Left cardiac atrium (tissue), 4 donors: ENCODE data around the gene SDCCAG8. TPM values are rescaled to one million over a fixed set of nuclear protein-coding genes. Genes with fewer than 3 reads are reported as not detected.

Source experiments
- ATAC-seq, 2 donors: fragments of 200-7000 bp; cut with Tn5 transposase; one replicate each; pipeline ENCODE4 v1.9.1; 2020; ENCODE audit warnings: mild to moderate bottlenecking in 2 of 2, moderate library complexity in 2 of 2
- DNase-seq: peaks from one replicate; pipeline ENCODE4 v3.0.0-alpha.2; 2020
- intact Hi-C, 2 donors: fragments of 100-400 bp; cut with DNase I; formaldehyde crosslinking; loops; one replicate each; pipeline versions ENCODE4 v1.14.1 to v1.15.1; 2022 to 2023
- total RNA-seq, 2 donors: library from RNA; stranded (reverse); fragmentation: NEBNext Ultra II Directional; extraction: Animal tissue kit (Norgen Biotek cat#: 25700); gene quantifications; one replicate each; pipeline ENCODE4 v1.2.1, GENCODE V29; 2021
- donor health status: DM: no; HTN: yes; CAD: no.
- donor health status: DM: no; HTN: yes; CAD: no; lungs with severe emphysema.
- donor health status: DM: yes; HTN: yes; CAD: no.
- donor health status: Dilated cardiomyopathy.

The SDCCAG8 gene
- total RNA-seq, 2 donors from 2014 or later = 22.5 to 23.8 TPM

- DNase-seq (no peak), ATAC-seq (no peak)
- intact Hi-C loops = no loop called here
Measured at GRCh38 chr1:243469497-243469896, 213.7 kb downstream of the SDCCAG8 start.

DNA sequence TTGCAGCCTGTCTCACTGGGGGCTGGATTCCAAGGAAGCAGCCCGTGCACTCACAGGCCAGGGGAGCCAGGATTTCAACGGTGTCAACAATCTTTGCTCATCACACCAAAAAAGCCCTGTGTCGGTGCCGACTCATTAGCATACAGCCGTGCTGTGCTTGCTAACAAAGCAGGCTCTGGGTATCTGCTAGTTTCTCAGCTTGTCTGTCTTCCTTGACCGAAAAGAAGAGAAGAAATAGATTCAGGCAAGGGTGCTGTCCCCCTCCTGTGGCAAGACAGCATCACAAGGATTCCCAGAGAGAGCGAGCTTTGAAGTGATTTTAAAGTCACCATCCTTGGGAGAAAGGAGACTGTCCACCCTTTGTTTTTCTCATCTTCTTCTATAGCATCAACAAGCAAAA lies 214.7 kb downstream of the SDCCAG8 start:
- intact Hi-C loops = no loop called here

GRCh38 chr1:243471026-243471685 lies 215.3 kb downstream of the SDCCAG8 start:
- intact Hi-C loops = no loop called here
- no peak for DNase-seq
- ATAC-seq = peak in 1 of 2 donors; percentile 28

More for the DNA sequence above, 214.7 kb downstream of the SDCCAG8 start:
- DNase-seq (no peak), ATAC-seq (no peak)

DNA sequence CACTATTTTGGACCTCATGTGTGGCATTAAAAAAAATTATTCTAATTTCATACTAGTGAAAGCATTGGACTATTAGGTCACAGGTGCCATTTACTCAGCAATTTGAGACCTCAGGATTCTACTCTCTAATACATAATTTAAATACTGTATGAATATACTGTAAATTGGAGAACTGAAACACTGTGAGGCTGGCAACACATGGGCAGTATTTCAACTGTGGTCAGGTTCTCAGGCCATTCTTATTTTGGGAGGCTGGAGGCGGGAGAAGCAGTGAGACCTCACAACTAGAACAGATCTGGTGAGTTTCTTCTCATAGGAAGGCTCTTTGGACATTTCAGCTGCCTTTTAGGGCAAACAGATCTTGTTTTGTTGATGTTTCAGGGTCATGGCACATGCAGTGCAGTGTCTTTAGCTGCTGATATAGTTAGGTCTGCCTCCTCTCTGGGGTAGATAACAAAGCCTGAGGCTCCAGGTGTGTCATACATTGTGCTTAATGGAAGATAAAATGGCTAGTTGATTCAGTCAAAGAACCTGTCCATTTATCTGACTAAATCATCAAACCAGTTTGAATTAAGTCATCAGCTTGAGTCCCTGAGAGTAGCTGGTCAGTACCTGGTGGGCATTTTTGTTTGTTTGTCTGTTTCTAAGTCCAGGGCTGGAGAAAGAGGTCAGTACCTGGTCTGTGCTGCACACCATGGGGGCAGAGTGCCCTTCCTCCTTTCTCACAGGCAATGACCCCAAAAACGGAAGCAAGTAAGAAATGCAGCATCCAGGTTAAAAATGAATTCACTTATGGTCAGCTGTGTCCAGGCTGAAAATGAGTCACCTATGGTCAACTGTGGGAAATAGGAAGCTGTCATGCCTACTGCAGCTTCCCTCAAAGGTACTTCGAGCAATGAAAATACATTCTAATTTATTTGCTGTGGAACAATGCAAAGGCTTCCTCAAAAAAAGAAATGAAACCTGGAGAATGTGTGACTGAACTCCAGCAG lies 216.2 kb downstream of the SDCCAG8 start:
- no peak for DNase-seq
- intact Hi-C loops = no loop called here
- ATAC-seq = no peak

GRCh38 chr1:243473227-243474135 lies 217.6 kb downstream of the SDCCAG8 start:
- intact Hi-C loops = no loop called here
- DNase-seq = no peak
- peak; percentile 36 to 46 for ATAC-seq

DNA sequence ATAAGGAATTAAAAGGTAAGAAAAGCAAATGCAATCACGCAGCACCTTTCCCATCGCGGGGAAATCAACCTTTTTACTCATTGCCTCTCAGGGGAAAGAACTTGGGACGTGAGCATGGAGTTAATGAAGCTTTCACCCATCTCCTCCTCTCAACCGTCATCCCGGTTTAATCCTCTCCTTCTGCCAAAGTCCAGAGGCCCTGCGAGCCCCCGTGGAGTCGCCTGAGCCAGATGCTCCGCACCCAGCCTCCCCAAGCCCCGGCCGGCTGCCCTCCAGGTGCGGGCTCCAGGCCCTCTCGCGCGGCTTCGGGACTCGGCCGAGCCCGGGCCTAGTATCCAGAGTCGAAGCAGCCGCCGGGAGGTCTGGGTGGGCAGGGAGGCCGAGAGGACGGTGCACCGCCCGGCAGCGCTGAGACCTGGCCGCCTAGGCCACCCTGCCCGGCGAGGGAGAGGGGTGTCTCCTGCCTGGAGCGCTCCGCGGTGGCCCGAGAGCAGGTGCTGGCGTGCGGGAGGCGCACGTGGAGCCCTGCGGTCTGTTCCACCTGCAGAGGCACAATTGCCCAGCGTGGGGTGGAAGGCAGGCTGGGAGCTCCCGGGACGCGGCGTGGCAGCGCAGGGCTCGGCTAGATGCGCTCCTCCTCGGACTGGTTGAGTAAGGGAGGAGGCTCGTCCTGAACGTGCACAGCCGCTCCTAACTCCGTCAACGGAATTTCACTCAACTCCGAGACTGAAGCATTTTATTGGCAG lies 218.5 kb downstream of the SDCCAG8 start:
- ATAC-seq = peak; percentile 24 to 34
- DNase-seq = no peak
- intact Hi-C loops = no loop called here

DNA sequence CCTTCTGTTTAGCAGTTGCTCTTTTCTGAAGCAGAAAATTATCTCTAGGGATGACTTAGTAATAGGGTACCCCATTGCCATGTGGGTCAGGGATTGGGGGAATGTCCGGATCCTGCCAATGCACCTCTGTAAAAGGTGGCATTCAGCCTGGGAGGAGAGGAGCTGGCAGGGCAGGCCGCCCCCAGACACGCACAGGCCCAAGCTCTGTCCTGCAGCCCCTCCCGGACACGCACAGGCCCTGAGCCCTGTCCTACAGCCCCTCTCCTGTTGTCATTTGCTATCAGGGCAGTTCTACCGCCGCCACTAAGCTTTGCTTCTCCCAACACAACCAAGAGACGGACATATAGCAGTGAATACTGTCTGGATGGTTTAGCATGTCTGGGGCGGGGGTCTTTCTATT lies 219.1 kb downstream of the SDCCAG8 start:
- no peak for DNase-seq
- no peak for ATAC-seq
- intact Hi-C loops = no loop called here

- no peak for DNase-seq
- intact Hi-C loops = no loop called here
Measured at GRCh38 chr1:243475966-243476365, 220.1 kb downstream of the SDCCAG8 start.

GRCh38 chr1:243477731-243478290 lies 222.0 kb downstream of the SDCCAG8 start:
- intact Hi-C loops = no loop called here
- ATAC-seq (no peak), DNase-seq (no peak)

More at GRCh38 chr1:243475966-243476365, 220.1 kb downstream of the SDCCAG8 start:
- no peak for ATAC-seq

- ATAC-seq (no peak), DNase-seq (no peak)
- intact Hi-C loops = loop anchor here in 1 of 2 donors (5.0 kb wide), 1 partner anchor 791 kb away; no protein-coding TSS in a partner anchor
Measured at GRCh38 chr1:243481101-243481500, 225.3 kb downstream of the SDCCAG8 start.

DNA sequence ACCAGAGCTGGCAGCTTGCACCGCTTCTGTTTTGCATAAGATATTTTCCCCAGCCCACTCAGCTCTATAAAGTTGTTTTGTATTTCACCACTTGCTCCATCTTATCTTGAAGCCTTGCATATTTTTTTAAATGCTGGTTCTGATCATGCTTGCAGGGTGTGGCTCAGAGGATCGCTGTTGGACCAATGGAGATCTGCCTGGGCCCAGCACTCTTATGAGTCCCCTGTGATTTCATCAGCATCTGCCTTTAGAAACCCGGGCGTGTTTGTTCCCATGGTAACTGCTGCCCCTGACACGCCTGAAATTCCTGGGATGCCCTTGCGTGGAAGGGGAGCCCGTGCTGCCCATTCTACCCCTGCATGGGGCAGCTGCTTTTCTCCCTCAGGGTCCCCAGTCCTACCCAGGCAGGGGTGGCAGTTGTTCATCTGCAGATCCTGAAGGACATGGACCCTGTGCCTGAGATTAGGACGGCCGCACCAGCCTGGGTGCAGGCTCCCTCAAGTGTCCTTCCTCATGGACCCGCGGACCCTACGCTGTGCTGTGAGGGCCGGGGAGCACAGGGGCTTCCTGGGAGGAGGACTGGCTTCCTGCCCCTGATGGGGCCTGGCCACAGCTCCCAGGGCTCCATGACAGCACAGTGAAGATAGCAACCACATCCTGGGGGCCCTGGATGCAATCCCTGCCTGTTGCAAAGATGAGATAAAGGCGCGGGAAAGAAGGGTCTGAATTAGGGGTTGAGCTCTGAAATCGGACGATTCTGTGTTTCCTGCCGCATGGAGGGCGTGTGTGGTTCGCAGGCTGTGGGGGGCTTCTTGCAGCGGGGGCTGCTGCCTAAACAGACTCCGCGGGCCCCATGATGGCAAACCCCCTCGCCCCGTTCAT lies 226.5 kb downstream of the SDCCAG8 start:
- DNase-seq (no peak), ATAC-seq (peak; percentile 74 to 83)
- intact Hi-C loops = loop anchor here in 1 of 2 donors (5.0 kb wide), 1 partner anchor 790 kb away; no protein-coding TSS in a partner anchor

- no peak for DNase-seq
- peak; percentile 19 to 40 for ATAC-seq
- intact Hi-C loops = loop anchor here in 1 of 2 donors (5.0 kb wide), 1 partner anchor 789 kb away; no protein-coding TSS in a partner anchor
Measured at GRCh38 chr1:243483071-243483771, 227.4 kb downstream of the SDCCAG8 start.

DNA sequence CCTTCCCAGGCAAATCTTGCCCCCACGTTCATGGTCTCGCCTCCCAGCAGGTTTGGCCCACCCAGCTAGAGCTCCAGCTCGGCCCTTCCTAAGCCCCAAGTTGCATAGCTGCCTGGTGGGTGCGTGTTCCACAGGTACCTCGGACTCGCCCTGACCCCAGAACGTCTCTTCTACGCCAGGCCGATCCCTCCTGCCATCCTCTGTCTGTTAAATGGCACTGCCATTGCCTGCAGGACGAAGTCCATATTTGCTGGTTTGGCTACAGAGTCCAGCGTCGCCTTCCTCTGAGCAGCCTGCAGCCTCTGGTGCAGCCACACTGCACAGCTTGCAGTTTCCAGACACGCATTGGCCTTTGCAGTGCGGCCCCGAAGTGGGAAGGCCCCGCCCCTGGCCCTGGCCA lies 228.1 kb downstream of the SDCCAG8 start:
- intact Hi-C loops = loop anchor here in 1 of 2 donors (5.0 kb wide), 1 partner anchor 788 kb away; no protein-coding TSS in a partner anchor
- no peak for DNase-seq
- ATAC-seq = no peak

- intact Hi-C loops = no loop called here
- DNase-seq = no peak
Measured at GRCh38 chr1:243487036-243487648, 231.3 kb downstream of the SDCCAG8 start.

DNA sequence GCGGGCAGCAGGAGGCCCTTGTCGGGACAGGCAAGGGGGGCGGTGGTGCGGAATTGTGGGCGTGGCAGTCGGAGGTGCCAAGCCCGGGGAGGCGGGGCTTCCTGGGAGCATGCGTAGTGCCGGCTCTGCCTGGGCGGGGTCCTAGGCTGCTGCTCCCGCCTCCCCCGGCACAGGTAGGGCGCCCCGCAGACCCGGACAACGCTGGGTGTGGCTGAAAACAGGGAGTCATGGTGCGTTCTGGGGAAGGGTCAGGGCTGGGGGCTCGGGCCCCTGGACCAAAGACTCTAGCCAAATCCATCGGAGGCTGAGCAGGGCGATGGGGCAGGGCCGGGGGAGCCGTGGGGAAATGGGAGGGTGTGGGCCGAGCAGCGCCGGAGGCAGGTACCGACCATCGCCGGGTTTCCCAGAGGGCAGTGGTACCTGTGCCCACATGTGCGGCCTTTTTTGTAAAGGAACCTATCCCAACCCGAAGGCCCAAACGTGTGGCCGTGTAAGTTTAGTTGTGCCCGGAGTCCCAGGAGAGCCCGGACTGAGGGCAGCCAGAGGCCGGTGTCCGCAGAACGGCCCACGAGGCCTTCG lies 231.9 kb downstream of the SDCCAG8 start:
- no peak for DNase-seq
- intact Hi-C loops = no loop called here
- peak in 1 of 2 donors; percentile 45 for ATAC-seq

More at GRCh38 chr1:243487036-243487648, 231.3 kb downstream of the SDCCAG8 start:
- no peak for ATAC-seq
